Activated naive CD8-positive, alpha-beta T cell treated with anti-CD3 and anti-CD28 coated beads, Interleukin-2, amount 10 ng/mL, durations not matched to agents 7 days and 5 days (primary cell): Measurements from ENCODE around the gene DBF4B. TPM values are rescaled to one million over a fixed set of nuclear protein-coding genes. Genes with fewer than 3 reads are reported as not detected.
A peak's percentile ranks its signal among the peaks of the same experiment; 100 is the strongest.
"Not testable (repeated sequence)": the region's sequence is repeated elsewhere in the genome, so short reads cannot be mapped to it uniquely, and the experiment has no call there.

Experiments
- ATAC-seq: fragments of 150-1000 bp; cut with Tn5 transposase; one replicate; pipeline ENCODE4 v1.10.0; 2021; ENCODE audit warnings: low read depth, moderate library complexity
- POLR2A ChIA-PET: fragments of 350-600 bp; sonication (Branson Sonifier 250); formaldehyde crosslinking; loops from one replicate; lab custom pipeline; 2021; ENCODE audit warnings: antibody characterized with exemption; lab: Charles Lee
- DNase-seq: peaks from one replicate; pipeline ENCODE4 v3.0.0; 2021
- H3K27ac Mint-ChIP-seq: one replicate; pipeline ENCODE4 v1.8.0; 2022; ENCODE audit warnings: mild to moderate bottlenecking, mixed read lengths
- H3K27me3 Mint-ChIP-seq: one replicate; pipeline ENCODE4 v1.8.0; 2022; ENCODE audit warnings: mild to moderate bottlenecking, moderate library complexity, mixed read lengths
- H3K36me3 Mint-ChIP-seq: one replicate; pipeline ENCODE4 v1.8.0; 2021; ENCODE audit warnings: mild to moderate bottlenecking, mixed read lengths
- H3K4me1 Mint-ChIP-seq: one replicate; pipeline ENCODE4 v1.8.0; 2021; ENCODE audit warnings: mixed read lengths
- H3K4me3 Mint-ChIP-seq: one replicate; pipeline ENCODE4 v1.8.0; 2022; ENCODE audit warnings: mild to moderate bottlenecking, moderate library complexity, mixed read lengths
- H3K9me3 Mint-ChIP-seq: one replicate; pipeline ENCODE4 v1.8.0; 2021; ENCODE audit warnings: mixed read lengths
- total RNA-seq, 2 experiments: library from RNA; stranded (reverse); gene quantifications; one replicate each; pipeline ENCODE4 v1.2.3, GENCODE V29; 2021

The DBF4B gene
- total RNA-seq, 2 experiments from 2014 or later = 27.7 to 31.8 TPM

GRCh38 chr17:44689477-44690217 lies 18.8 kb upstream of the DBF4B start, which contains the start of gene CCDC43:
Gene CCDC43 (minus strand): TSS chr17:44689776. CDS start chr17:44689753, 23 bp downstream.
- Mint-ChIP-seq H3K4me1 (peaks cover 11% of the 10 kb centered on the region), H3K27ac (peak within 1 kb of the TSS; percentile 96), H3K36me3 (peaks cover 3% of the 10 kb centered on the region), H3K9me3 (no peaks in the 10 kb centered on the region), H3K27me3 (peaks cover 2% of the 10 kb centered on the region), H3K4me3 (peak within 1 kb of the TSS; percentile 98)
- ATAC-seq = peak; percentile 99
- DNase-seq = peak; percentile 91
- POLR2A ChIA-PET = interaction anchor here (0.6 to 2.6 kb wide), 6 partner anchors 9 to 210 kb away, joined by 3 to 20 read pairs (median 3); partner anchors contain the start of genes DBF4B, EFTUD2 and GPATCH8

GRCh38 chr17:44690746-44691306 lies 17.6 kb upstream of the DBF4B start:
- H3K27me3 Mint-ChIP-seq, H3K9me3 Mint-ChIP-seq, H3K36me3 Mint-ChIP-seq, ATAC-seq, DNase-seq: not testable (repeated sequence)
- peak overlapping the region; percentile 98 for H3K4me3 Mint-ChIP-seq
- peaks cover 11% of the 10 kb centered on the region for H3K4me1 Mint-ChIP-seq
- POLR2A ChIA-PET = interaction anchor here (2.6 kb wide), 1 partner anchor 18 kb away, joined by 20 read pairs; the partner anchor contains the start of gene DBF4B
- peak overlapping the region; percentile 31 for H3K27ac Mint-ChIP-seq

GRCh38 chr17:44693609-44694008 lies 14.9 kb upstream of the DBF4B start:
- no peak overlapping the region for H3K27ac Mint-ChIP-seq

DNA sequence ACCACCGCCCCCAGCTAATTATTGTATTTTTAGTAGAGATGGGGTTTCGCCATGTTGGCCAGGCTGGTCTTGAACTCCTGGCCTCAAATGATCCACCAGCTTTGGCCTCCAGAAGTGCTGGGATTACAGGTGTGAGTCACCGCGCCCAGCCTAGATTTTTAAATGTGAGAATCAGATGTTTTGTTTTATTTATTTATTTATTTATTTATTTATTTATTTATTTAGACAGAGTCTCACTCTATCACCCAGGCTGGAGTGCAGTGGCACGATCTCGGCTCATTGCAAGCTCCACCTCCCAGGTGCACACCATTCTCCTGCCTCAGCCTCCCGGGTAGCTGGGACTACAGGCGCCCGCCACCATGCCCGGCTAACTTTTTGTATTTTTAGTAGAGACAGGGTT lies 8.2 kb upstream of the DBF4B start:
- H3K27me3 Mint-ChIP-seq = peaks cover 11% of the 10 kb centered on the region
- H3K27ac Mint-ChIP-seq, POLR2A ChIA-PET, H3K4me1 Mint-ChIP-seq, DNase-seq, H3K4me3 Mint-ChIP-seq, H3K36me3 Mint-ChIP-seq, ATAC-seq, H3K9me3 Mint-ChIP-seq: not testable (repeated sequence)

More at GRCh38 chr17:44693609-44694008, 14.9 kb upstream of the DBF4B start:
- Mint-ChIP-seq H3K9me3 (no peaks in the 10 kb centered on the region), H3K27me3 (peaks cover 2% of the 10 kb centered on the region), H3K36me3 (peaks cover 2% of the 10 kb centered on the region), H3K4me1 (peaks cover 8% of the 10 kb centered on the region), H3K4me3 (no peak overlapping the region)
- POLR2A ChIA-PET = interaction anchor here (0.7 kb wide), 1 partner anchor 161 kb away, joined by 3 read pairs; no protein-coding TSS in a partner anchor
- ATAC-seq (no peak), DNase-seq (no peak)

GRCh38 chr17:44707755-44708400 lies 587 bp upstream of the DBF4B start:
- H3K9me3 Mint-ChIP-seq = no peaks in the 10 kb centered on the region
- peaks cover 9% of the 10 kb centered on the region for H3K27me3 Mint-ChIP-seq
- no peak overlapping the region for H3K27ac Mint-ChIP-seq
- no peak overlapping the region for H3K4me3 Mint-ChIP-seq
- POLR2A ChIA-PET = interaction anchor here (1.0 to 2.5 kb wide), 3 partner anchors 18 to 205 kb away, joined by 3 to 20 read pairs (median 3); partner anchors contain the start of genes CCDC43 and GPATCH8
- H3K36me3 Mint-ChIP-seq = peaks cover 5% of the 10 kb centered on the region
- peaks cover 5% of the 10 kb centered on the region for H3K4me1 Mint-ChIP-seq
- no peak for DNase-seq
- ATAC-seq = no peak

DNA sequence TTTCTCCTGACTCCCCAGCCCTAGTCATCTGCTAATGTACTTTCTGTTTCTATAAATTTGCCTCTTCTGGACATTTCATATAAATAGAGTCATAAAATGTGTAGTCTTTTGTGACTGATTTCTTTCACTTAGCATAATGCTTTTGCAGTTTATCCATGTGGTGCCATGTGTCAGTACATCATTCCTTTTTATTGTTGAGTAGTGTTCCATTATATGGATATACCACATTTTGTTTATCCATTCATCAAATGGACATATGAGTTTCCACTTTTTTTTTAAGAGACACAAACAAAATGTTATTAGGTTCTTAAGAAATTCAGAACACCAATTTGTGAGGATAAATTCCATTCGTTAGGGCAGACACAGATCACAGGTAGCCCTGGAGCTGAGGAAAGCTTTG lies 11.0 kb downstream of the DBF4B start:
- Mint-ChIP-seq H3K4me1 (peaks cover 2% of the 10 kb centered on the region), H3K4me3 (no peak overlapping the region), H3K27me3 (no peaks in the 10 kb centered on the region), H3K36me3 (peaks cover 18% of the 10 kb centered on the region), H3K9me3 (no peaks in the 10 kb centered on the region), H3K27ac (no peak overlapping the region)
- POLR2A ChIA-PET = interaction anchor here (1.0 kb wide), 1 partner anchor 430 kb away, joined by 3 read pairs; no protein-coding TSS in a partner anchor
- no peak for ATAC-seq
- no peak for DNase-seq

GRCh38 chr17:44722254-44722653 lies 13.8 kb downstream of the DBF4B start:
- H3K4me3 Mint-ChIP-seq = no peak overlapping the region
- DNase-seq (no peak), ATAC-seq (no peak)
- H3K27ac Mint-ChIP-seq = no peak overlapping the region
- POLR2A ChIA-PET = no interaction called here
- peaks cover 18% of the 10 kb centered on the region for H3K36me3 Mint-ChIP-seq
- no peaks in the 10 kb centered on the region for H3K9me3 Mint-ChIP-seq
- H3K27me3 Mint-ChIP-seq = no peaks in the 10 kb centered on the region
- no peaks in the 10 kb centered on the region for H3K4me1 Mint-ChIP-seq

DNA sequence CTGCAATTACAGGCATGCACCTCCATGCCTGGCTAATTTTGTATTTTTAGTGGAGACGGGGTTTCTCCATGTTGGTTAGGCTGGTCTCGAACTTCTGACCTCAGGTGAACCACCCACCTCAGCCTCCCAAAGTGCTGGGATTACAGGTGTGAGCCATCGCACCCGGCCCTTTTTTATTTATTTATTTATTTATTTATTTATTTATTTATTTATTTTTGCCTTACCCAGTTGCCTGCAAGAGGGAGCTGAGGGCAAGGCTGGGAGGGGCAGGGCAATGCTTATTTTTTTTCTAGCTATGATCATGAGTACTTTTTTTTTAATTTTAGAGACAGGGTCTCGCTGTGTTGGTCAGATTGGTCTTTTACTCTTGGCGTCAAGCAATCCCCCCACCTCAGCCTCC lies 17.7 kb downstream of the DBF4B start:
- H3K27ac Mint-ChIP-seq, H3K4me3 Mint-ChIP-seq, H3K9me3 Mint-ChIP-seq, H3K4me1 Mint-ChIP-seq, POLR2A ChIA-PET, ATAC-seq, H3K27me3 Mint-ChIP-seq, DNase-seq: not testable (repeated sequence)
- H3K36me3 Mint-ChIP-seq = peaks cover 11% of the 10 kb centered on the region

DNA sequence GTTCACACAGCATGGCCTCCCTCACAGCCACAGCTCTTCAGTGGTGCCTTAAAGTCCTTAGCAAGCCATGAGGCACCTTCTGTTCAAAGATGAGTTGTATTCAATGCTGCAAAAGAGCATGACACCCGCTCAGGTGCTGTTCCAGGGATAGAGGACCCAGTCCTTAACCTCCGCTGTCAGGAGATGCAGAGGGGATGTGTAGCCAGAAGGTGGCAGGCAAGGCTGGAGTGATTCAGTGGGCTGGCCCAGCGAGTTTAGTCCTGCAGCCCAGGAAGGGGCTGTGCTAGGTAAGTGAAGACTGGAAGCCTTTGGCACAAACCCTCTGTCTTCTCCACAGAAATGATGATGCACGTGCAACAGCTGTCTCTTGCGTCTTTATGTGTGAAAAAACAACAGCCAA lies 25.3 kb downstream of the DBF4B start:
- Mint-ChIP-seq H3K36me3 (peaks cover 6% of the 10 kb centered on the region), H3K27ac (no peak overlapping the region), H3K4me3 (no peak overlapping the region), H3K9me3 (no peaks in the 10 kb centered on the region), H3K27me3 (no peaks in the 10 kb centered on the region), H3K4me1 (no peaks in the 10 kb centered on the region)
- DNase-seq (no peak), ATAC-seq (no peak)
- POLR2A ChIA-PET = no interaction called here

GRCh38 chr17:44734272-44734671 lies 25.8 kb downstream of the DBF4B start:
- Mint-ChIP-seq H3K36me3 (peaks cover 6% of the 10 kb centered on the region), H3K4me3 (no peak overlapping the region), H3K27ac (no peak overlapping the region), H3K9me3 (no peaks in the 10 kb centered on the region), H3K27me3 (no peaks in the 10 kb centered on the region), H3K4me1 (no peaks in the 10 kb centered on the region)
- POLR2A ChIA-PET = interaction anchor here (0.6 kb wide), 1 partner anchor 133 kb away, joined by 4 read pairs; no protein-coding TSS in a partner anchor
- ATAC-seq (no peak), DNase-seq (no peak)

- Mint-ChIP-seq H3K9me3 (no peaks in the 10 kb centered on the region), H3K4me3 (no peak overlapping the region), H3K36me3 (peaks cover 2% of the 10 kb centered on the region), H3K4me1 (no peaks in the 10 kb centered on the region), H3K27me3 (no peaks in the 10 kb centered on the region), H3K27ac (no peak overlapping the region)
- ATAC-seq = no peak
- no peak for DNase-seq
- POLR2A ChIA-PET = no interaction called here
Observed at GRCh38 chr17:44736551-44737240, 28.2 kb downstream of the DBF4B start.

GRCh38 chr17:44738214-44738906 lies 29.9 kb downstream of the DBF4B start:
- H3K9me3 Mint-ChIP-seq = no peaks in the 10 kb centered on the region

More at GRCh38 chr17:44738214-44738906, 29.9 kb downstream of the DBF4B start:
- Mint-ChIP-seq H3K27me3 (no peaks in the 10 kb centered on the region), H3K36me3 (peaks cover 2% of the 10 kb centered on the region), H3K27ac (no peak overlapping the region), H3K4me1 (no peaks in the 10 kb centered on the region), H3K4me3 (no peak overlapping the region)
- ATAC-seq (no peak), DNase-seq (no peak)
- POLR2A ChIA-PET = no interaction called here
